Vagina (tissue), 2 donors: ENCODE data around the gene APOL4. TPM values are rescaled to one million over a fixed set of nuclear protein-coding genes. Genes with fewer than 3 reads are reported as not detected.

Experiments
- DNase-seq, 2 donors: peaks; one replicate each; pipeline ENCODE4 v3.0.0-alpha.2; 2017; ENCODE audit errors: extremely low spot score in 2 of 2
- H3K27ac ChIP-seq: fragments of 200-600 bp; sonication (generic); one replicate; pipeline ENCODE4 v1.5.1; 2019
- H3K27me3 ChIP-seq: fragments of 200-600 bp; sonication (generic); one replicate; pipeline ENCODE4 v1.5.1; 2019
- H3K36me3 ChIP-seq, 2 donors: fragments of 200-600 bp; sonication (generic); one replicate each; pipeline ENCODE4 v1.5.1; 2017 to 2019
- H3K4me1 ChIP-seq: fragments of 200-600 bp; sonication (generic); one replicate; pipeline ENCODE4 v1.5.1; 2019
- H3K4me3 ChIP-seq, 2 donors: fragments of 200-600 bp; sonication (generic); 1 replicate in 1 of 2; 2 replicates in 1 of 2; pipeline ENCODE4 v1.5.1; 2016 to 2019
- H3K9me3 ChIP-seq: fragments of 200-600 bp; sonication (generic); one replicate; pipeline ENCODE4 v1.5.1; 2019
- POLR2A ChIP-seq, 2 donors: fragments of 450-650 bp; IDR thresholded peaks; one replicate each; pipeline ENCODE4 v1.6.1; 2017; ENCODE audit warnings: antibody characterized with exemption in 2 of 2, mild to moderate bottlenecking in 2 of 2, moderate library complexity in 2 of 2
- POLR2AphosphoS5 ChIP-seq, 2 donors: sonication (generic); formaldehyde crosslinking; IDR thresholded peaks; one replicate each; pipeline ENCODE4 v1.9.0; 2017; ENCODE audit warnings: antibody characterized with exemption in 2 of 2, mild to moderate bottlenecking in 2 of 2, low read depth in 1 of 2; ENCODE audit not compliant: insufficient read depth in 1 of 2
- intact Hi-C: fragments of 100-400 bp; cut with DNase I; formaldehyde crosslinking; loops from one replicate; pipeline ENCODE4 v1.15.1; 2023
- total RNA-seq: library from RNA; depleted of rRNA; stranded (reverse); fragments of >200 nt; gene quantifications from one replicate; pipeline ENCODE4 v1.2.3, GENCODE V29; 2016
- TF ChIP-seq, protein P1 (sequence below), 3 experiments: fragments of 450-650 bp in 2 of 3; fragments of 200-600 bp in 1 of 3; sonication (generic) in 1 of 3; IDR thresholded peaks; one replicate each; pipeline ENCODE4 v1.5.1; 2017 to 2019; ENCODE audit warnings: antibody characterized with exemption in 3 of 3, mild to moderate bottlenecking in 2 of 3, moderate library complexity in 2 of 3

APOL4 gene
- total RNA-seq, 1 donor from 2014 or later = 4.2 TPM

- no peaks in the 10 kb centered on the region for H3K9me3 ChIP-seq
- DNase-seq = peak in 1 of 2 donors; percentile 64
- H3K27ac ChIP-seq = no peak overlapping the region
- H3K27me3 ChIP-seq = no peaks in the 10 kb centered on the region
- no peaks in the 10 kb centered on the region for H3K4me1 ChIP-seq
- intact Hi-C loops = no loop called here
- no peak overlapping the region for H3K4me3 ChIP-seq
- no peak for TF ChIP-seq POLR2A (IDR thresholded peaks at IDR 0.05)
- TF ChIP-seq, protein P1, sequence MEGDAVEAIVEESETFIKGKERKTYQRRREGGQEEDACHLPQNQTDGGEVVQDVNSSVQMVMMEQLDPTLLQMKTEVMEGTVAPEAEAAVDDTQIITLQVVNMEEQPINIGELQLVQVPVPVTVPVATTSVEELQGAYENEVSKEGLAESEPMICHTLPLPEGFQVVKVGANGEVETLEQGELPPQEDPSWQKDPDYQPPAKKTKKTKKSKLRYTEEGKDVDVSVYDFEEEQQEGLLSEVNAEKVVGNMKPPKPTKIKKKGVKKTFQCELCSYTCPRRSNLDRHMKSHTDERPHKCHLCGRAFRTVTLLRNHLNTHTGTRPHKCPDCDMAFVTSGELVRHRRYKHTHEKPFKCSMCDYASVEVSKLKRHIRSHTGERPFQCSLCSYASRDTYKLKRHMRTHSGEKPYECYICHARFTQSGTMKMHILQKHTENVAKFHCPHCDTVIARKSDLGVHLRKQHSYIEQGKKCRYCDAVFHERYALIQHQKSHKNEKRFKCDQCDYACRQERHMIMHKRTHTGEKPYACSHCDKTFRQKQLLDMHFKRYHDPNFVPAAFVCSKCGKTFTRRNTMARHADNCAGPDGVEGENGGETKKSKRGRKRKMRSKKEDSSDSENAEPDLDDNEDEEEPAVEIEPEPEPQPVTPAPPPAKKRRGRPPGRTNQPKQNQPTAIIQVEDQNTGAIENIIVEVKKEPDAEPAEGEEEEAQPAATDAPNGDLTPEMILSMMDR (IDR thresholded peaks at IDR 0.05) = no peak
- no peak for TF ChIP-seq POLR2AphosphoS5 (IDR thresholded peaks at IDR 0.05; ENCODE audit: insufficient read depth in 1 of 2, low read depth in 1 of 2)
- peaks cover 0 to 34% of the 10 kb centered on the region in 2 donors for H3K36me3 ChIP-seq
Measured at GRCh38 chr22:36225333-36225922, 23.8 kb upstream of the APOL4 start.

- no peak for TF ChIP-seq POLR2AphosphoS5 (IDR thresholded peaks at IDR 0.05; ENCODE audit: insufficient read depth in 1 of 2, low read depth in 1 of 2)
- TF ChIP-seq, protein P1 (IDR thresholded peaks at IDR 0.05) = no peak
- no peak for TF ChIP-seq POLR2A (IDR thresholded peaks at IDR 0.05)
- intact Hi-C loops = no loop called here
- no peaks in the 10 kb centered on the region for H3K4me1 ChIP-seq
- H3K27ac ChIP-seq = no peak overlapping the region
- no peaks in the 10 kb centered on the region for H3K27me3 ChIP-seq
- peak; percentile 58 to 70 for DNase-seq
- no peaks in the 10 kb centered on the region for H3K9me3 ChIP-seq
- peaks cover 0 to 22% of the 10 kb centered on the region in 2 donors for H3K36me3 ChIP-seq
- H3K4me3 ChIP-seq = no peak overlapping the region
Measured at GRCh38 chr22:36224245-36224644, 22.6 kb upstream of the APOL4 start.

GRCh38 chr22:36223504-36223903, 21.9 kb upstream of the APOL4 start:
- H3K4me1 ChIP-seq = no peaks in the 10 kb centered on the region
- no peak overlapping the region for H3K4me3 ChIP-seq
- TF ChIP-seq POLR2AphosphoS5 (IDR thresholded peaks at IDR 0.05; ENCODE audit: insufficient read depth in 1 of 2, low read depth in 1 of 2) (no peak), POLR2A (IDR thresholded peaks at IDR 0.05) (no peak)
- no peaks in the 10 kb centered on the region for H3K27me3 ChIP-seq
- intact Hi-C loops = no loop called here
- peak in 1 of 2 donors; percentile 70 for DNase-seq
- H3K36me3 ChIP-seq = peaks cover 0 to 15% of the 10 kb centered on the region in 2 donors
- no peak overlapping the region for H3K27ac ChIP-seq
- no peaks in the 10 kb centered on the region for H3K9me3 ChIP-seq

GRCh38 chr22:36222887-36223450, 21.4 kb upstream of the APOL4 start:
- H3K36me3 ChIP-seq = peaks cover 0 to 13% of the 10 kb centered on the region in 2 donors
- no peak overlapping the region for H3K4me3 ChIP-seq
- intact Hi-C loops = no loop called here
- H3K9me3 ChIP-seq = no peaks in the 10 kb centered on the region
- H3K27ac ChIP-seq = no peak overlapping the region
- TF ChIP-seq, protein P1 (IDR thresholded peaks at IDR 0.05) = no peak
- TF ChIP-seq POLR2AphosphoS5 (IDR thresholded peaks at IDR 0.05; ENCODE audit: insufficient read depth in 1 of 2, low read depth in 1 of 2) (no peak), POLR2A (IDR thresholded peaks at IDR 0.05) (no peak)
- DNase-seq = peak; percentile 46 to 60
- H3K27me3 ChIP-seq = no peaks in the 10 kb centered on the region
- no peaks in the 10 kb centered on the region for H3K4me1 ChIP-seq

DNA sequence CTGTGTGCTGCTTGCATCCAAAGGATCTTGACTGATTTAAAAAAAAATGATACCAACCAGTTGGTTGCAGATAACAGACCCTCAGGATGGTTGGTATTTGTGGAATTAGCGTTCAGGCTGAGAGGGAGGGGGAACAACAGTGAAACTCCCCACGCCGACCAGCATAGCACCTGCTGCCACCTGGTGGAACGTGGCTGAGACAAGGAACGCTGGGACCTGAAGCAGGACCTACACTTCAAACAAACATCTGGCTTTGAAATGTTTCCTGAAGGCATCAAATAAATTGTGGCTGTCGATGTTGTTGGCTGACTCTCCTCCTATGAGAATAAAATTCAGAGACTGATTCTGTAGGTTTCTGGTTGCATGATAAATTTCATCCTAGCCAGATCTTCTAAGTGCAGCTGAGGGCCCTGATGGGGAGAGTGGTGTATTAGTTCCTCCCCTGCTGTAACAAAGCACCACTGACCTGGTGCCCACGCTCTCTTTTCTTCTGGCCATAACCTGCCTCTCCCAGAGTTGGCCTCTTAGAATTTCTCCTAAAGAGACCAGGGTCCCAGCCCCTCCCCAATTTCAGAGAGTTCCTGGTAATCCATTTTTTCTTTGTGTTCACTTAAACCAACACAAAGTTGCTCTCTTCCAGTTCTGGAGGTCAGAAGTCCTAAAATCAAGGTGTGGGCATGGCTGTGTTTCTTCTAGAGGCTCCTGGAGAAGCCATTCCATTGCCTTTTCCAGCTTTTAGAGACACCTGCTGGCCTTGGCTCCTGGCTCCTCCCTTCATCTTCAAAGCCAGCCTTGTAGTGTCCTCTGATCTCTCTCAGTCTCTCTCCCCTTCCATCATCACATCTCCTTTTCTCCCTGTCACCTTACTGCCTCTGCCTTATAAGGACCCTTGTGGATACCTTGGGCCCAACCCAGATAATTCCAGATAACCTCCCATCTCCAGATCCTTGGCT, 20.5 kb upstream of the APOL4 start:
- peak; percentile 46 to 78 for DNase-seq
- H3K4me3 ChIP-seq = no peak overlapping the region
- H3K36me3 ChIP-seq = peaks cover 0 to 4% of the 10 kb centered on the region in 2 donors
- no peaks in the 10 kb centered on the region for H3K9me3 ChIP-seq
- TF ChIP-seq POLR2A (IDR thresholded peaks at IDR 0.05) = no peak
- TF ChIP-seq, protein P1 (IDR thresholded peaks at IDR 0.05) = peak in 2 of 3 experiments; percentile 22 to 45
- intact Hi-C loops = no loop called here
- H3K4me1 ChIP-seq = no peaks in the 10 kb centered on the region
- H3K27ac ChIP-seq = no peak overlapping the region
- H3K27me3 ChIP-seq = no peaks in the 10 kb centered on the region
